ENCODE results near the gene RGN.
"Not testable (repeated sequence)": the region's sequence is repeated elsewhere in the genome, so short reads cannot be mapped to it uniquely, and the experiment has no call there.

Gene RGN

DNA sequence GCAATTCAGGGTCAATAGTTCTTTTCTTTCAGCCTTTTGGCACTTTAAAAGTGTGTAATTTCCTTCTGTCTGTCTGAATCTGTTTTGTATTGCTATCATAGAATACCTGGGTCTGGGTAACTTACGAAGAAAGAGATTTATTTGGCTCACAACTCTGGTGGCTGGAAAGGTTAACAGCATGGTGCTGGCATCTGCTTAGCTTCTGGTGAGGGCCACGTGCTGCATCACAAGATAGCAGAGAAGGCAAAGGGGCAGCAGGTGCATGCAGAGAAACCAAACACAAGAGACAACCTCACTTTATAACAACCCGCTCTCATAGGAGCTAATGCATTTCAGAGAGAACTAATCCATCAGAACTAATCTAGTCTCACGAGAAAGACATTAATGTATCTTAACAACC is 18.8 kb downstream of the RGN start:
- no peak overlapping the region for H3K4me3 Mint-ChIP-seq
- H3K27me3 Mint-ChIP-seq (ENCODE audit: low read depth): no peaks in the 10 kb centered on the region
- H3K4me1 Mint-ChIP-seq (ENCODE audit: low read depth): no peaks in the 10 kb centered on the region
- H3K9me3 Mint-ChIP-seq: no peaks in the 10 kb centered on the region
- H3K36me3 Mint-ChIP-seq (ENCODE audit: low read depth): no peaks in the 10 kb centered on the region
- no peak overlapping the region for H3K27ac Mint-ChIP-seq

GRCh38 chrX:47098338-47099094 is 20.3 kb downstream of the RGN start:
- no peaks in the 10 kb centered on the region for H3K9me3 Mint-ChIP-seq
- H3K27me3 Mint-ChIP-seq (ENCODE audit: low read depth): no peaks in the 10 kb centered on the region
- no peak overlapping the region for H3K27ac Mint-ChIP-seq
- H3K4me1 Mint-ChIP-seq (ENCODE audit: low read depth): no peaks in the 10 kb centered on the region
- H3K36me3 Mint-ChIP-seq (ENCODE audit: low read depth): no peaks in the 10 kb centered on the region
- no peak overlapping the region for H3K4me3 Mint-ChIP-seq

DNA sequence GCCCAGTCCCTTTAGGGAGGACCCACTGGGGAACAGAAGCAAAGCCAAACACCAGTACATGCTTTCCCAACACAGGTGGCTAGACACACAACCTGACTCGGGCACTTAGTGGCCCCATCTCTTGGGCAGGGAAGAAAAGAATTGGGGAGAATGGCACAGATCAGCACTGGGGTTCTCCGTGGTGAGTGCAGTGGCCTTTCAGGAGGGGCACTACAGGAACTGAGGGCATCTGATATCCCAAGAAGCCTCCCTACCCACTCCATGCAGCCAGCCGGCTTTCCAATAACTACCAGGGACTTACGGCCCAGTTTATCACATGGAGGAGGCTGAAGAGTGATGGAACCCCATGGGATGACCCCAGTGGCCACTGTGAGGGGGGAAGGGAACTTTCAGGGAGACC is 23.0 kb downstream of the RGN start:
- Mint-ChIP-seq H3K27ac (no peak overlapping the region), H3K27me3 (ENCODE audit: low read depth) (no peaks in the 10 kb centered on the region), H3K36me3 (ENCODE audit: low read depth) (no peaks in the 10 kb centered on the region), H3K4me3 (no peak overlapping the region), H3K9me3 (no peaks in the 10 kb centered on the region), H3K4me1 (ENCODE audit: low read depth) (no peaks in the 10 kb centered on the region)

DNA sequence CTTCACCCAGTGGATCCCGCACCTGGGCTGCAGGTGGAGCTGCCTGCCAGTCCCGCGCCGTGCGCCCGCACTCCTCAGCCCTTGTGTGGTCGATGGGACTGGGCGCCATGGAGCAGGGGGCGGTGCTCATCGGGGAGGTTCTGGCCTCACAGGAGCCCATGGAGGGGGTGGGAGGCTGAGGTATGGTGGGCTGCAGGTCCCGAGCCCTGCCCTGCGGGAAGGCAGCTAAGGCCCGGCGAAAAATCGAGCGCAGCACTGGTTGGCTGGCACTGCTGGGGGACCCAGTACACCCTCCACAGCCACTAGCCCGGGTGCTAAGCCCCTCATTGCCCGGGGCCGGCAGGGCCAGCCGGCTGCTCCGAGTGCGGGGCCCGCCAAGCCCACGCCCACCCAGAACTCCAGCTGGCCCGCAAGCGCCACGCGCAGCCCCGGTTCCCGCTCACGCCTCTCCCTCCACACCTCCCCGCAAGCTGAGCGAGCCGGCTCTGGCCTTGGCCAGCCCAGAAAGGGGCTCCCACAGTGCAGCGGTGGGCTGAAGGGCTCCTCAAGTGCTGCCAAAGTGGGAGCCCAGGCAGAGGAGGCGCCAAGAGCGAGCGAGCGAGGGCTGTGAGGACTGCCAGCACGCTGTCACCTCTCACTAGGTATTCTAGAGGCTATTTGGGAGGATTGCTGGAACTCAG is 32.8 kb downstream of the RGN start:
- H3K27me3 Mint-ChIP-seq (ENCODE audit: low read depth); H3K4me1 Mint-ChIP-seq (ENCODE audit: low read depth); H3K27ac Mint-ChIP-seq; H3K9me3 Mint-ChIP-seq; H3K36me3 Mint-ChIP-seq (ENCODE audit: low read depth); H3K4me3 Mint-ChIP-seq: not testable (repeated sequence)

DNA sequence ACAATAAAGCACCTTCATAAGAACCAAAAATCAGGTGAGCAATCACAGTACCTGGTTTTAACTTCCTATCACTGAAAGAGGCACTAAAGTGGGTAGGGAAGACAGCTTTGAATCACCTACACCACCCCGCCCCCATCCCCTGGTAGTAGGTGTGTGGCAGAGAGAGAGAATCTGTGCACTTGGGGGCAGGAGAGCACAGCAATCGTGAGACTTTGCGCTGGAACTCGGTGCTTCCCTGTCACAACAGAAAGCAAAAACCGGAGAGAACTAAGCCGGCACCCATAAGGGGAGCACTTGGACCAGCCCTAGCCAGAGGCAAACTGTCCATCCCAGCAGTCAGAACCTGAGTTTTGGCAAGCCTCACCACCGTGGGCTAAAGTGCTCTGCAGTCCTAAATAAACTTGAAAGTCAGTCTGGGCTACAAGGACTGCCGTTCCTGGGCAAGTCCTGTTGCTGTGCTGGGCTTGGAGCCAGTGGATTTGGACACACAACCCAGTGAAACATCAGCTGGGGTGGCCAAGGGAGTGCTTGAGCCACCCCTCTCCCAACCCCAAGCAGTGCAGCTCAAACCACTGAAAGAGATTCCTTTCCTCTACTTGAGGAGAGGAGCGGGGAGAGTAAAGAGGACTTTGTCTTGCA is 34.2 kb downstream of the RGN start:
- Mint-ChIP-seq H3K4me1 (ENCODE audit: low read depth) (no peaks in the 10 kb centered on the region), H3K36me3 (ENCODE audit: low read depth) (no peaks in the 10 kb centered on the region), H3K9me3 (peaks cover 3% of the 10 kb centered on the region), H3K27ac (no peak overlapping the region), H3K4me3 (no peak overlapping the region), H3K27me3 (ENCODE audit: low read depth) (peaks cover 3% of the 10 kb centered on the region)

- H3K4me3 Mint-ChIP-seq; H3K4me1 Mint-ChIP-seq (ENCODE audit: low read depth); H3K27me3 Mint-ChIP-seq (ENCODE audit: low read depth); H3K36me3 Mint-ChIP-seq (ENCODE audit: low read depth); H3K9me3 Mint-ChIP-seq; H3K27ac Mint-ChIP-seq: not testable (repeated sequence)
Measured at GRCh38 chrX:47116551-47117110, 38.4 kb downstream of the RGN start.

DNA sequence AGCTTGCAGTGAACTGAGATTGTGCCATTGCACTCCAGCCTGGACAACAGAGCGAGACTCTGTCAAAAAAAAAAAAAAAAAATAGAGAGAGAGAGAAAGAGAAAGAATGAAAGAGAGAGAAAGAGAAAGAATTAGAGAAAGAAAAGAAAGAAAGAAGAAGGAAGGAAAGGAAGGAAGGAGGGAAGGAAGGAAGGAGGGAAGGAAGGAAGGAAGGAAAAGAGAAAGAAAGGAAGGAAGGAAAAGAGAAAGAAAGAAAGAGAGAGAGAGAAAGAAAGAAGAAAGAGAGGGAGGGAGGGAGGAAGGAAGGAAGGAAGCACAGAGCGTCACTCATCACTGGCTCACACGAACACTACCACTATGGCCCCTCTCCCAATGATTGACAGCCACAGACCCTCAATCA is 46.2 kb downstream of the RGN start:
- not testable (repeated sequence) for H3K4me3 Mint-ChIP-seq, H3K27ac Mint-ChIP-seq

DNA sequence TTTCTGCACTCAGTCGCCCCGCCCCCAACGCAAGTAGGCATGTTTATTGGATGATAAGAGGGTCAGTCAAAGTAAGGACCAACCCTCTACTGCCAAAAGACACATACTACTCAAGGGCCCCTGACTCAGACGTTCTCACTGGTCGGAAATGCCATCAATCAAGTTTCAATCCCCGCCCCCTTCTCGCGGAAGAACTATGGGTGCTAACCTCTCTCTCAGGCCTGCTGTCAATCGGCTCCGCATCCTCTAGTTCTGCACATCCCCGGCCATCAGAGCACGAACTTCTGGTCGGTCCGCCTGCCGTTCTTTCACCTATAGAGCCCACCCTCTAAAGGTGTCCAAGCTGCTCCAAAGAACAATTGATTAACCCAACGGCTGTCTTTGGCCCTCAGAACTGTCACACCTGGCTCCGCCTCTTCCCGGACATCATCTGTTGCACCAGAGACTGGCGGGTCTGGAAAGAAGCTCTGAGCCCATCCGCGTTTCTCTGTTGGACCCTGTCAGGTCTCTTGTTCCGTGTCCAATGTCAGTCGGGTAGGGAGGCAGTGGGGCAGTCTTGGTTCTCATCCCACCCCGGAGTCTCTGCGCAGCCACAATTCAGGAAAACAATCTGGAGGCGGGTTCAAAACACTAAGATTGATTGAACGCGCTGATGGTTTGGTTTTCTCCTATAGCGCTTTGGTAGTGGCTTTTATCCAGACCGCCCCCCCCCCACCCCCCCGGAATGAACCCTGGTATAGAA is 51.1 kb downstream of the RGN start:
- Mint-ChIP-seq H3K9me3 (no peaks in the 10 kb centered on the region), H3K4me3 (peak overlapping the region; percentile 97), H3K27me3 (ENCODE audit: low read depth) (no peaks in the 10 kb centered on the region), H3K27ac (peak overlapping the region; percentile 96), H3K36me3 (ENCODE audit: low read depth) (no peaks in the 10 kb centered on the region), H3K4me1 (ENCODE audit: low read depth) (peaks cover 1% of the 10 kb centered on the region)

More for the DNA sequence above, 46.2 kb downstream of the RGN start:
- not testable (repeated sequence) for H3K9me3 Mint-ChIP-seq; H3K36me3 Mint-ChIP-seq (ENCODE audit: low read depth); H3K4me1 Mint-ChIP-seq (ENCODE audit: low read depth); H3K27me3 Mint-ChIP-seq (ENCODE audit: low read depth)

DNA sequence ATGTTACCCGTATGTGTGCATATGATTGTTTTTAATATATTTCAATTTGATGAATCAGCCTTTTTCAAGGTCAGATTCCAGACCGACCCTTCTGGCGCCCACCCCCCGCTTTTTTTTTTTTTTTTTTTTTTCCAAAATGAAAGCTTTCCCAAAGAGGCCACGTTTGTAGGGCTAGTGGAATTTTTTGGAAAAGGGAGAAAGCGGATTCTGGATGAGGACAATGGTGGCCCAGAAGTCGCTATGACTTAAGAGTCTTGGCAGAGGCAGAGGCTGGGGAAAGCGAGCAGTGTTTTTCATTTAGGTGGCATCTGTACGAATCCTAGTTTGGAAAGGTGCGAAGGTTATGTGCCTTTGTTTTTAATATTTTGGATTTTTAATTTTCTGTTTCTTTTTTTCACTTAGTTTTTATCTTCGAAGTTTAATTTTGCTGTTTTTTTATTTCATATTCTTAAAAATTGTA is 51.7 kb downstream of the RGN start:
- Mint-ChIP-seq H3K36me3 (ENCODE audit: low read depth) (no peaks in the 10 kb centered on the region), H3K4me1 (ENCODE audit: low read depth) (no peaks in the 10 kb centered on the region), H3K27me3 (ENCODE audit: low read depth) (no peaks in the 10 kb centered on the region), H3K4me3 (peak overlapping the region; percentile 97), H3K9me3 (no peaks in the 10 kb centered on the region), H3K27ac (no peak overlapping the region)

DNA sequence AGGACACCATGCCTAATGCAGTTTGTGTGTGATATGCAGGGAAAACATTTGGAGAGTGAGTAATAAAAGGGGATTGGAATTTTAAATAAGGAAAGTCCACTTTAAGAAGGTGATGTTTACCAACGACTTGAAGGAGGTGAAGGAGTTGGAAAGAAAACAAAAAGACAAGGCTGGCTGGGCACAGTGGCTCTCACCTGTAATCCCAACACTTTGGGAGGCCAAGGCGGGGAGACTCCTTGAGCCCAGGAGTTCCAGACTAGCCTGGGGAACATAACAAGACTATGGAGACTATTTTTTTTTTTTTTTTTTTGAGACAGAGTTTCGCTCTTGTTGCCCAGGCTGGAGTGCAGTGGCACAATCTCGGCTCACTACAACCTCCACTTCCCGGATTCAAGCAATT is 55.2 kb downstream of the RGN start:
- Mint-ChIP-seq H3K9me3 (no peaks in the 10 kb centered on the region), H3K36me3 (ENCODE audit: low read depth) (no peaks in the 10 kb centered on the region), H3K4me1 (ENCODE audit: low read depth) (no peaks in the 10 kb centered on the region), H3K4me3 (no peak overlapping the region), H3K27ac (no peak overlapping the region), H3K27me3 (ENCODE audit: low read depth) (no peaks in the 10 kb centered on the region)

DNA sequence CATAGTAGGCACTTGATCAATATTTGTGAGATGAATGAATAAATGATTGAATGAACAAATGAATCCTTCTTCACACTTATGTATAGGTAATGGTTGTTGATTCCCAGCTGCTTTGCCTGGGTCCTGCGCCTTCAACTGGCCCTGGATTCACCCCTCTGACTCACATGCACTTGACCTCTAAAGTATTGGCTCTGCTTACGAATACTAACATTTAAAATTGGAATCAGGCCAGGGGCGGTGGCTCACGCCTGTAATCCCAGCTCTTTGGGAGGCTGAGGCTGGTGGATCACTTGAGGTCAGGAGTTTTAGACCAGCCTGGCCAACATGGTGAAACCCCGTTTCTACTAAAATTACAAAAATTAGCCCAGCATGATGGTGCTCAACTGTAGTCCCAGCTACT is 57.4 kb downstream of the RGN start:
- H3K9me3 Mint-ChIP-seq; H3K4me3 Mint-ChIP-seq; H3K4me1 Mint-ChIP-seq (ENCODE audit: low read depth); H3K27ac Mint-ChIP-seq; H3K27me3 Mint-ChIP-seq (ENCODE audit: low read depth); H3K36me3 Mint-ChIP-seq (ENCODE audit: low read depth): not testable (repeated sequence)

DNA sequence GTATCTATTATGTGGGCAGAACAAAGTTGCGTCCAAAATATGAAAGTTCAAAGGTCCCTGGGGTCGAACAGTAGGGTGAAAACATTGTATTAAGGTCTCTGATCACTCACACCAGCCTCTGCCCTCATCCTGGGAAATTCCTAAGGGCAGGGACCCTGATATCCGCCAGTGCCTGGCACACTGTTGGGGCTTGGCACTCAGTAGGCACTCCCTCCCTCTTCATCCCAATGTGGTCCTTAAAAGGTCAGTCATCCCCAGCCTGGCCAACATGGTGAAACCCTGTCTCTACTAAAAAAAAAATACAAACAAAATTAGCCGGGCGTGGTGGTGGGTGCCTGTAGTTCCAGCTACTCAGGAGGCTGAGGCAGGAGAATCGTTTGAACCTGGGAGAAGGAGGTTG is 59.9 kb downstream of the RGN start:
- Mint-ChIP-seq H3K36me3 (ENCODE audit: low read depth) (peaks cover 20% of the 10 kb centered on the region), H3K27me3 (ENCODE audit: low read depth) (no peaks in the 10 kb centered on the region), H3K4me3 (no peak overlapping the region), H3K27ac (no peak overlapping the region), H3K4me1 (ENCODE audit: low read depth) (peaks cover 10% of the 10 kb centered on the region), H3K9me3 (no peaks in the 10 kb centered on the region)
